ENCODE measurements around the gene FBXO24. TPM values are rescaled to one million over a fixed set of nuclear protein-coding genes. Genes with fewer than 3 reads are reported as not detected.

FBXO24 gene
- total RNA-seq, 2 donors from 2014 or later: 1.8 to 5.3 TPM

DNA sequence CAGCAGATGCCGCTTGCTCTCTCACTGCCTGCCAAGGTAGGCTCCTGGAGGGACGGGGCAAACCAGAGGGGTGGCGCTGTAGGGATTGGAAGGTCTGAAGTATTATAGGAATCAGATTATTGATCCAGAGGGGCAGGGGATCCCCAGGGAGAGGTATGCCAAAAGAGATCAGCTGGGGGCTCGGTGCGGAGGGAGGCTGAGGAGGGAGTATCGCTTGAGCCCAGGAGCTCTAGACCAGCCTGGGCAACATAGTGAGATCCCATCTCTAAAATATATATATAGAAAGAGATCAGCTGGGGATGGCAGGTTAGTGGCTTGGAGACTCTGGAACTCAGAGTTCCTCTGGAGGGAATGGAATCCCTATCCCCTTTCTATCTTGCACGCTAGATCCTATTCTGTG, 9.1 kb downstream of the FBXO24 start:
- intact Hi-C loops (cut with DNase I): no loop called here
- ATAC-seq: no peak
- no peak for DNase-seq
- H3K36me3 ChIP-seq (replicated peaks in 1 of 2; ENCODE audit: insufficient read depth in 1 of 2, low read depth in 2 of 2): no peaks in the 10 kb centered on the region
- H3K9me3 ChIP-seq: no peaks in the 10 kb centered on the region
- no peaks in the 10 kb centered on the region for H3K4me1 ChIP-seq
- no peaks in the 10 kb centered on the region for H3K27me3 ChIP-seq
- no peak overlapping the region for H3K4me3 ChIP-seq
- no peak overlapping the region for H3K27ac ChIP-seq
- 93 to 95% methylated on average over 7 of the region's 7 CpGs for WGBS, 2 donors
- TF ChIP-seq CTCF (IDR thresholded peaks at IDR 0.05): no peak
- TF ChIP-seq POLR2A (IDR thresholded peaks at IDR 0.05): no peak

- intact Hi-C loops (cut with DNase I): no loop called here
- no peak for DNase-seq
- no peak overlapping the region for H3K27ac ChIP-seq
- H3K4me1 ChIP-seq: peaks cover 4% of the 10 kb centered on the region
- no peak for ATAC-seq
- no peaks in the 10 kb centered on the region for H3K9me3 ChIP-seq
- 82 to 84% methylated on average over 4 of the region's 4 CpGs for WGBS, 2 donors
- no peaks in the 10 kb centered on the region for H3K27me3 ChIP-seq
- no peak overlapping the region for H3K4me3 ChIP-seq
- no peaks in the 10 kb centered on the region for H3K36me3 ChIP-seq (replicated peaks in 1 of 2; ENCODE audit: insufficient read depth in 1 of 2, low read depth in 2 of 2)
- TF ChIP-seq CTCF (IDR thresholded peaks at IDR 0.05) (no peak), POLR2A (IDR thresholded peaks at IDR 0.05) (no peak)
These were observed 12.3 kb downstream of the FBXO24 start for GRCh38 chr7:100598425-100598824.

DNA sequence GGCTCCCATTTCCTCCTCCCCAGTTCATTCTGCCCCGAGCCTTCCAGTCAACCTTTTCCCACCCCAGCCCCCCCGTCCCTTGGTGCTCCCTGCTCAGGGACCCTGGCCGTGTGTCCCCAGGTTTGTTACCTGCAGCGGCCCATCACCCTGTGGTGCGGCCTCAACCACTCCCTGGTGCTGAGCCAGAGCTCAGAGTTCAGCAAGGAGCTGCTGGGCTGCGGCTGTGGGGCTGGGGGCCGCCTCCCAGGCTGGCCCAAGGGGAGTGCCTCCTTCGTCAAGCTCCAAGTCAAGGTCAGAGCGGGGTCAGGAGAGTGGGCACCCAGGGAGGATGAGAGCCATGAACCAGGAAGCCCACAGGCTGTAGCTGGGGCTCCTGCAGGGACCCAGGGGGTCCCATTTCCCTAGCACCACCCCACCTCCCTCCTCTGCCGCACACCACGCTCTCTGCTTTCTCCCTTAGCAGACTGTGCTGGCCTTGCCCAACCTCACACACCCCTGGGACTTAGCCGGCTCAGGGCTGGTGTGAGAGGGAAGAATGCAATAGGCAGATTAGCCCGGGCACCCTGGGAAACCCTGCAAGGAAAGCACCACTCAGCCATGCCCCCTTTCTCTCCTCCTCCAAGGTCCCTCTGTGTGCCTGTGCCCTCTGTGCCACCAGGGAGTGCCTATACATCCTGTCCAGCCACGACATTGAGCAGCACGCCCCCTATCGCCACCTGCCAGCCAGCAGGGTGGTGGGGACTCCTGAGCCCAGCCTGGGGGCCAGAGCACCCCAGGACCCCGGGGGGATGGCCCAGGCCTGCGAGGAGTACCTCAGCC, 14.0 kb downstream of the FBXO24 start:
- Histone ChIP-seq H3K27ac (no peak overlapping the region), H3K27me3 (no peaks in the 10 kb centered on the region), H3K9me3 (no peaks in the 10 kb centered on the region), H3K36me3 (replicated peaks in 1 of 2; ENCODE audit: insufficient read depth in 1 of 2, low read depth in 2 of 2) (no peaks in the 10 kb centered on the region), H3K4me1 (peaks cover 17% of the 10 kb centered on the region), H3K4me3 (no peak overlapping the region)
- TF ChIP-seq CTCF (IDR thresholded peaks at IDR 0.05) (no peak), POLR2A (IDR thresholded peaks at IDR 0.05) (no peak)
- DNase-seq (peak in 1 of 4 donors; percentile 14), ATAC-seq (no peak)
- intact Hi-C loops (cut with DNase I): no loop called here
- 58 to 68% methylated on average over 13 to 18 of the region's 18 CpGs for WGBS, 2 donors

- intact Hi-C loops (cut with DNase I): no loop called here
- 79% methylated on average over 9 of the region's 9 CpGs; no CpG with 5 or more reads in 1 of the 2 donors for WGBS, 2 donors
These were observed 14.6 kb downstream of the FBXO24 start for GRCh38 chr7:100600730-100601038.

More at GRCh38 chr7:100600730-100601038, 14.6 kb downstream of the FBXO24 start:
- no peaks in the 10 kb centered on the region for H3K27me3 ChIP-seq
- no peak for ATAC-seq
- H3K36me3 ChIP-seq (replicated peaks in 1 of 2; ENCODE audit: insufficient read depth in 1 of 2, low read depth in 2 of 2): no peaks in the 10 kb centered on the region
- H3K4me3 ChIP-seq: no peak overlapping the region
- H3K27ac ChIP-seq: no peak overlapping the region
- peaks cover 23% of the 10 kb centered on the region for H3K4me1 ChIP-seq
- DNase-seq: no peak
- no peak for TF ChIP-seq CTCF (IDR thresholded peaks at IDR 0.05)
- TF ChIP-seq POLR2A (IDR thresholded peaks at IDR 0.05): no peak
- H3K9me3 ChIP-seq: no peaks in the 10 kb centered on the region

Measured in body of pancreas (tissue), 4 donors.